GM23338 (cell line): ENCODE measurements around the gene CRYGA. TPM values are rescaled to one million over a fixed set of nuclear protein-coding genes. Genes with fewer than 3 reads are reported as not detected.

ENCODE experiments used
- ATAC-seq: fragments of 200-7000 bp; cut with Tn5 transposase; 3 replicates; pipeline ENCODE4 v1.9.1; 2020
- DNase-seq: peaks from one replicate; pipeline ENCODE4 v3.0.0-alpha.2; 2015; ENCODE audit warnings: low spot score
- H2AFZ ChIP-seq: fragments of 200-600 bp; sonication (generic); 2 replicates; pipeline ENCODE4 v1.8.0; 2016; ENCODE audit warnings: antibody characterized with exemption, mild to moderate bottlenecking, moderate library complexity
- H3F3A ChIP-seq: fragments of 200-600 bp; sonication (generic); replicated peaks from 2 replicates; pipeline ENCODE4 v1.8.0; 2017; ENCODE audit warnings: antibody characterized with exemption, mixed run types, low read depth
- H3K27ac ChIP-seq: fragments of 200-600 bp; sonication (generic); 2 replicates; pipeline ENCODE4 v1.6.1; 2016; ENCODE audit warnings: low read depth
- H3K27me3 ChIP-seq: fragments of 200-600 bp; sonication (generic); 2 replicates; pipeline ENCODE4 v1.8.0; 2016; ENCODE audit warnings: mild to moderate bottlenecking, mixed run types, moderate library complexity; ENCODE audit not compliant: insufficient read depth
- H3K36me3 ChIP-seq: fragments of 200-600 bp; sonication (generic); 2 replicates; pipeline ENCODE4 v1.8.0; 2016; ENCODE audit warnings: mild to moderate bottlenecking; ENCODE audit not compliant: insufficient read depth
- H3K4me1 ChIP-seq: fragments of 200-600 bp; sonication (generic); 2 replicates; pipeline ENCODE4 v1.8.0; 2016; ENCODE audit warnings: mild to moderate bottlenecking, moderate library complexity; ENCODE audit not compliant: insufficient read depth
- H3K4me2 ChIP-seq: fragments of 200-600 bp; sonication (generic); 2 replicates; pipeline ENCODE4 v1.7.1; 2017; ENCODE audit warnings: mixed run types
- H3K4me3 ChIP-seq: fragments of 200-600 bp; sonication (generic); 2 replicates; pipeline ENCODE4 v1.6.1; 2016; ENCODE audit warnings: mixed run types
- H3K79me2 ChIP-seq: fragments of 200-600 bp; sonication (generic); replicated peaks from 2 replicates; pipeline ENCODE4 v1.8.0; 2017; ENCODE audit warnings: mild to moderate bottlenecking; ENCODE audit not compliant: insufficient read depth
- H3K9me2 ChIP-seq: fragments of 200-600 bp; sonication (generic); 2 replicates; pipeline ENCODE4 v1.8.0; 2017; ENCODE audit not compliant: insufficient read depth
- H4K20me1 ChIP-seq: fragments of 200-600 bp; sonication (generic); replicated peaks from 2 replicates; pipeline ENCODE4 v1.8.0; 2017; ENCODE audit warnings: mild to moderate bottlenecking; ENCODE audit not compliant: insufficient read depth
- H3K27ac Mint-ChIP-seq: 2 replicates; pipeline ENCODE4 v1.8.0; 2020; ENCODE audit warnings: inconsistent platforms, mild to moderate bottlenecking, moderate library complexity, mixed read lengths
- H3K27me3 Mint-ChIP-seq: 3 replicates; pipeline ENCODE4 v1.8.0; 2022; ENCODE audit warnings: low read depth, mild to moderate bottlenecking, moderate library complexity, mixed read lengths, inconsistent platforms; ENCODE audit not compliant: insufficient read depth, poor library complexity
- H3K36me3 Mint-ChIP-seq: 3 replicates; pipeline ENCODE4 v1.8.0; 2021; ENCODE audit warnings: low read depth, mild to moderate bottlenecking, inconsistent platforms, moderate library complexity, mixed read lengths
- H3K4me1 Mint-ChIP-seq: 3 replicates; pipeline ENCODE4 v1.8.0; 2020; ENCODE audit warnings: mild to moderate bottlenecking, inconsistent platforms, mixed read lengths
- H3K4me3 Mint-ChIP-seq: 3 replicates; pipeline ENCODE4 v1.8.0; 2021; ENCODE audit warnings: moderate library complexity, mild to moderate bottlenecking, inconsistent platforms, mixed read lengths
- H3K9me3 Mint-ChIP-seq: 3 replicates; pipeline ENCODE4 v1.8.0; 2020; ENCODE audit warnings: moderate library complexity, mild to moderate bottlenecking, inconsistent platforms, mixed read lengths
- CREB1 ChIP-seq: fragments of 250-450 bp; sonication (Bioruptor Pico); IDR thresholded peaks from 2 replicates; pipeline ENCODE4 v1.5.0; 2020; ENCODE audit warnings: low read depth, mild to moderate bottlenecking, moderate library complexity
- EZH2 ChIP-seq: fragments of 200-600 bp; sonication (generic); IDR thresholded peaks from one replicate; pipeline ENCODE4 v1.8.0; 2017; ENCODE audit warnings: antibody characterized with exemption, mild to moderate bottlenecking, low read depth; ENCODE audit not compliant: unreplicated experiment
- EZH2phosphoT487 ChIP-seq: fragments of 200-600 bp; sonication (generic); IDR thresholded peaks from one replicate; pipeline ENCODE4 v1.8.1; 2018; ENCODE audit warnings: antibody characterized with exemption; ENCODE audit not compliant: unreplicated experiment
- JUNB ChIP-seq: IDR thresholded peaks from one replicate; pipeline ENCODE4 v1.6.1; 2016; ENCODE audit warnings: antibody characterized with exemption; ENCODE audit not compliant: unreplicated experiment
- POLR2AphosphoS5 ChIP-seq: IDR thresholded peaks from 2 replicates; pipeline ENCODE4 v1.6.1; 2016; ENCODE audit warnings: antibody characterized with exemption, low read depth
- REST ChIP-seq: IDR thresholded peaks from one replicate; pipeline ENCODE4 v1.6.1; 2018; ENCODE audit warnings: antibody characterized with exemption; ENCODE audit not compliant: unreplicated experiment
- STAT1 ChIP-seq: IDR thresholded peaks from one replicate; pipeline ENCODE4 v1.6.1; 2016; ENCODE audit warnings: antibody characterized with exemption; ENCODE audit not compliant: unreplicated experiment
- ZNF114 ChIP-seq: fragments of 250-450 bp; sonication (Bioruptor Pico); IDR thresholded peaks from 2 replicates; pipeline ENCODE4 v1.5.0; 2020; ENCODE audit warnings: mild to moderate bottlenecking, moderate library complexity
- ZNF331 ChIP-seq: fragments of 250-450 bp; sonication (Bioruptor Pico); IDR thresholded peaks from 2 replicates; pipeline ENCODE4 v1.5.0; 2020; ENCODE audit warnings: low read depth, mild to moderate bottlenecking, moderate library complexity
- polyA plus RNA-seq: library from polyadenylated mRNA; unstranded; fragments of >200 nt; fragmentation: Nextera tagmentation; extraction: Ambion mirVana; gene quantifications from 2 replicates; pipeline ENCODE4 v1.2.1, GENCODE V29; 2016
- total RNA-seq: library from RNA; depleted of rRNA; stranded (reverse); fragments of >200 nt; shearing (Covaris generic); gene quantifications from 2 replicates; pipeline ENCODE4 v1.2.3, GENCODE V29; 2014
- TF ChIP-seq, protein P1 (sequence below): fragments of 250-450 bp; sonication (Bioruptor Pico); IDR thresholded peaks from 2 replicates; pipeline ENCODE4 v1.5.0; 2020; ENCODE audit warnings: mild to moderate bottlenecking, moderate library complexity
- TF ChIP-seq, protein P2 (sequence below): IDR thresholded peaks from 2 replicates; pipeline ENCODE4 v1.6.1; 2016; ENCODE audit warnings: antibody characterized with exemption

CRYGA gene
- total and polyA plus RNA-seq, 2 experiments from 2014 or later: not detected

GRCh38 chr2:208150956-208151355 lies 12.4 kb downstream of the CRYGA start (continued):
- TF ChIP-seq, protein P1, sequence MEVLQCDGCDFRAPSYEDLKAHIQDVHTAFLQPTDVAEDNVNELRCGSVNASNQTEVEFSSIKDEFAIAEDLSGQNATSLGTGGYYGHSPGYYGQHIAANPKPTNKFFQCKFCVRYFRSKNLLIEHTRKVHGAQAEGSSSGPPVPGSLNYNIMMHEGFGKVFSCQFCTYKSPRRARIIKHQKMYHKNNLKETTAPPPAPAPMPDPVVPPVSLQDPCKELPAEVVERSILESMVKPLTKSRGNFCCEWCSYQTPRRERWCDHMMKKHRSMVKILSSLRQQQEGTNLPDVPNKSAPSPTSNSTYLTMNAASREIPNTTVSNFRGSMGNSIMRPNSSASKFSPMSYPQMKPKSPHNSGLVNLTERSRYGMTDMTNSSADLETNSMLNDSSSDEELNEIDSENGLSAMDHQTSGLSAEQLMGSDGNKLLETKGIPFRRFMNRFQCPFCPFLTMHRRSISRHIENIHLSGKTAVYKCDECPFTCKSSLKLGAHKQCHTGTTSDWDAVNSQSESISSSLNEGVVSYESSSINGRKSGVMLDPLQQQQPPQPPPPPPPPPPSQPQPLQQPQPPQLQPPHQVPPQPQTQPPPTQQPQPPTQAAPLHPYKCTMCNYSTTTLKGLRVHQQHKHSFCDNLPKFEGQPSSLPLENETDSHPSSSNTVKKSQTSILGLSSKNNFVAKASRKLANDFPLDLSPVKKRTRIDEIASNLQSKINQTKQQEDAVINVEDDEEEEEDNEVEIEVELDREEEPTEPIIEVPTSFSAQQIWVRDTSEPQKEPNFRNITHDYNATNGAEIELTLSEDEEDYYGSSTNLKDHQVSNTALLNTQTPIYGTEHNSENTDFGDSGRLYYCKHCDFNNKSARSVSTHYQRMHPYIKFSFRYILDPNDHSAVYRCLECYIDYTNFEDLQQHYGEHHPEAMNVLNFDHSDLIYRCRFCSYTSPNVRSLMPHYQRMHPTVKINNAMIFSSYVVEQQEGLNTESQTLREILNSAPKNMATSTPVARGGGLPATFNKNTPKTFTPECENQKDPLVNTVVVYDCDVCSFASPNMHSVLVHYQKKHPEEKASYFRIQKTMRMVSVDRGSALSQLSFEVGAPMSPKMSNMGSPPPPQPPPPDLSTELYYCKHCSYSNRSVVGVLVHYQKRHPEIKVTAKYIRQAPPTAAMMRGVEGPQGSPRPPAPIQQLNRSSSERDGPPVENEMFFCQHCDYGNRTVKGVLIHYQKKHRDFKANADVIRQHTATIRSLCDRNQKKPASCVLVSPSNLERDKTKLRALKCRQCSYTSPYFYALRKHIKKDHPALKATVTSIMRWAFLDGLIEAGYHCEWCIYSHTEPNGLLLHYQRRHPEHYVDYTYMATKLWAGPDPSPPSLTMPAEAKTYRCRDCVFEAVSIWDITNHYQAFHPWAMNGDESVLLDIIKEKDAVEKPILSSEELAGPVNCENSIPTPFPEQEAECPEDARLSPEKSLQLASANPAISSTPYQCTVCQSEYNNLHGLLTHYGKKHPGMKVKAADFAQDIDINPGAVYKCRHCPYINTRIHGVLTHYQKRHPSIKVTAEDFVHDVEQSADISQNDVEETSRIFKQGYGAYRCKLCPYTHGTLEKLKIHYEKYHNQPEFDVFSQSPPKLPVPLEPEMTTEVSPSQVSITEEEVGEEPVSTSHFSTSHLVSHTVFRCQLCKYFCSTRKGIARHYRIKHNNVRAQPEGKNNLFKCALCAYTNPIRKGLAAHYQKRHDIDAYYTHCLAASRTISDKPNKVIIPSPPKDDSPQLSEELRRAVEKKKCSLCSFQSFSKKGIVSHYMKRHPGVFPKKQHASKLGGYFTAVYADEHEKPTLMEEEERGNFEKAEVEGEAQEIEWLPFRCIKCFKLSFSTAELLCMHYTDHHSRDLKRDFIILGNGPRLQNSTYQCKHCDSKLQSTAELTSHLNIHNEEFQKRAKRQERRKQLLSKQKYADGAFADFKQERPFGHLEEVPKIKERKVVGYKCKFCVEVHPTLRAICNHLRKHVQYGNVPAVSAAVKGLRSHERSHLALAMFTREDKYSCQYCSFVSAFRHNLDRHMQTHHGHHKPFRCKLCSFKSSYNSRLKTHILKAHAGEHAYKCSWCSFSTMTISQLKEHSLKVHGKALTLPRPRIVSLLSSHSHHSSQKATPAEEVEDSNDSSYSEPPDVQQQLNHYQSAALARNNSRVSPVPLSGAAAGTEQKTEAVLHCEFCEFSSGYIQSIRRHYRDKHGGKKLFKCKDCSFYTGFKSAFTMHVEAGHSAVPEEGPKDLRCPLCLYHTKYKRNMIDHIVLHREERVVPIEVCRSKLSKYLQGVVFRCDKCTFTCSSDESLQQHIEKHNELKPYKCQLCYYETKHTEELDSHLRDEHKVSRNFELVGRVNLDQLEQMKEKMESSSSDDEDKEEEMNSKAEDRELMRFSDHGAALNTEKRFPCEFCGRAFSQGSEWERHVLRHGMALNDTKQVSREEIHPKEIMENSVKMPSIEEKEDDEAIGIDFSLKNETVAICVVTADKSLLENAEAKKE (CRISPR knock-in tag): no peak
- no peak for TF ChIP-seq JUNB
- no peak for TF ChIP-seq ZNF331 (CRISPR knock-in tag)
- TF ChIP-seq EZH2phosphoT487: no peak
- no peak for TF ChIP-seq EZH2

DNA sequence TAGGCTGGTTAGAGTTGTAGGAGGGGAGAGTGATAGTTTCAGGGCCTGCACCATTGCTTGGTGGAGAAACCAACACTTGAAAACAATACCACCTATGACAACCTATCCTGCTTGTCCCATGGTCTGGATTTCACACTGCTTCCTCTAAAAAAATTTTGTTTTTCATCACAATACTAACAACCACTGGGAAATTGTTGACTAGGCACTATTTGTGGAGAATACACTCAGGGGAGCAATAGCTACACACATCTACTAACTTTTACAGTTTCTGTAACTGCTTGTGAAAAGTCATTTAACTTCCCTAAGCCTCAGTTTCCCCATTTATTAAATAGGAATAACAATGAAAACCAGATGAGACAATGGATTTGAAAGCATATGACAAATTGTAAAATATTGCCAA lies 13.3 kb downstream of the CRYGA start:
- H3K27ac ChIP-seq: no peak overlapping the region
- H2AFZ ChIP-seq: no peak overlapping the region
- Mint-ChIP-seq H3K36me3 (peaks cover 7% of the 10 kb centered on the region), H3K4me1 (peaks cover 13% of the 10 kb centered on the region), H3K9me3 (peaks cover 12% of the 10 kb centered on the region), H3K27me3 (peaks cover 5% of the 10 kb centered on the region), H3K4me3 (no peak overlapping the region), H3K27ac (no peak overlapping the region)
- no peak overlapping the region for H3K4me3 ChIP-seq
- H3K79me2 ChIP-seq: no peaks in the 10 kb centered on the region
- H3K36me3 ChIP-seq: peaks cover 7% of the 10 kb centered on the region
- H4K20me1 ChIP-seq: no peaks in the 10 kb centered on the region
- ATAC-seq (no peak), DNase-seq (no peak)
- peaks cover 7% of the 10 kb centered on the region; the same call in 1 of the 2 replicates for H3K9me2 ChIP-seq
- H3F3A ChIP-seq: no peaks in the 10 kb centered on the region
- H3K4me2 ChIP-seq: no peak overlapping the region
- peaks cover 19% of the 10 kb centered on the region for H3K4me1 ChIP-seq
- H3K27me3 ChIP-seq: no peaks in the 10 kb centered on the region
- TF ChIP-seq, protein P2, sequence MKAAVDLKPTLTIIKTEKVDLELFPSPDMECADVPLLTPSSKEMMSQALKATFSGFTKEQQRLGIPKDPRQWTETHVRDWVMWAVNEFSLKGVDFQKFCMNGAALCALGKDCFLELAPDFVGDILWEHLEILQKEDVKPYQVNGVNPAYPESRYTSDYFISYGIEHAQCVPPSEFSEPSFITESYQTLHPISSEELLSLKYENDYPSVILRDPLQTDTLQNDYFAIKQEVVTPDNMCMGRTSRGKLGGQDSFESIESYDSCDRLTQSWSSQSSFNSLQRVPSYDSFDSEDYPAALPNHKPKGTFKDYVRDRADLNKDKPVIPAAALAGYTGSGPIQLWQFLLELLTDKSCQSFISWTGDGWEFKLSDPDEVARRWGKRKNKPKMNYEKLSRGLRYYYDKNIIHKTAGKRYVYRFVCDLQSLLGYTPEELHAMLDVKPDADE: no peak
- TF ChIP-seq STAT1 (no peak), REST (no peak), EZH2 (no peak), POLR2AphosphoS5 (no peak), ZNF114 (CRISPR knock-in tag) (no peak), CREB1 (CRISPR knock-in tag) (no peak), ZNF331 (CRISPR knock-in tag) (no peak)
